AG10803 (cell line): ENCODE results near the gene PRTFDC1.
A peak's percentile ranks its signal among the peaks of the same experiment; 100 is the strongest.
"Not testable (repeated sequence)": the region's sequence is repeated elsewhere in the genome, so short reads cannot be mapped to it uniquely, and the experiment has no call there.

Experiments
- DNase-seq: peaks from one replicate; pipeline ENCODE4 v3.0.0; 2010; ENCODE audit warnings: low read depth
- H3K4me3 ChIP-seq: 2 replicates; pipeline ENCODE4 v1.5.1; 2011; ENCODE audit warnings: mild to moderate bottlenecking, low read length, control low read depth
- TF ChIP-seq, protein P1 (sequence below): conservative IDR thresholded peaks from 2 replicates; pipeline ENCODE4 v1.5.1; 2011; ENCODE audit warnings: mild to moderate bottlenecking, low read length, control low read depth, inconsistent platforms

The PRTFDC1 gene

DNA sequence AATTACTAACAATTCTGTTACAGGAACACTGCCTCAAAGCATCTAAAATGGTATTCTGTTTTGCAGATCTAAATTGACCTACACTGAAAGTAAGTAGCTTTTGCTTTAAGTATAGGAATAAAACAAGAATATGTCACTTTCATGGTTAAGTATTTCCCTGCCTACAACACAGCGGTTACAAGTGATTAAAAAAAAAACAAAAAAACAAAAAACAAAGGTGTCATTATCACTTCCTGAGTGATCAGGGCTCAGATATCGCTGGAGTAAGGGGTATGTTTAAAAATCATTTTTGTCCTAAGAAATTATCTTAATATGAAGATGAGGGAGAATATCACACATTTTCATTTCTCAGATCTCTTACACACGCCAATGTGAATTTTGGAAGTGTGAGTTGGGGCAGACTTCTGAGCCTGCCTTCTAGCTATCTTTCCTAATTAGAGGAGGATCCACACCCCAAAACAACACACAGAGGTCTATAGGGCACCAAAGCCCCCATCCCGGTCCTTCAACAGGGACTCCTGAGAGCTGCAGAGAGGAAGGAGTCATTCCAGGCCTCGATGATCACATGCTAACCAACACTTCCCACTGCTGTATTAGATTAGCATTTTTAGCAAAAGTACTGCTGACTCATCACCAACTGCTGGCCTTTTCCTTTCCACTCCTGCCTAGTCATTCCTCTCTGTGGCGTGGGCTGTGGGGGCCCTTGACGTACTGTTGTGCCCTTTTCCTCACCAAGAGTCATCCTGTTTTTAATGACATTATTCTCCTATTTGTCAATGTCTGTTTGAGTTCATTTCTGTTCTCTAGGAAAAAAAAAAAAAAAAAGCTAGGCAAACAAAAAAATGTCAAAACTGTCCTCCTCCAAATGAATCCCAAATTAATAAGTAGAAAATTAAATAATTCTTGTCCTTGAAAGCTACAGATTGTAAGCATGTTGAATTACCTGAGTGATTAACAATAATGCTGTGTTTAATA is 31.2 kb downstream of the PRTFDC1 start:
- H3K4me3 ChIP-seq: no peak overlapping the region
- peak; percentile 94 for DNase-seq
- TF ChIP-seq, protein P1, sequence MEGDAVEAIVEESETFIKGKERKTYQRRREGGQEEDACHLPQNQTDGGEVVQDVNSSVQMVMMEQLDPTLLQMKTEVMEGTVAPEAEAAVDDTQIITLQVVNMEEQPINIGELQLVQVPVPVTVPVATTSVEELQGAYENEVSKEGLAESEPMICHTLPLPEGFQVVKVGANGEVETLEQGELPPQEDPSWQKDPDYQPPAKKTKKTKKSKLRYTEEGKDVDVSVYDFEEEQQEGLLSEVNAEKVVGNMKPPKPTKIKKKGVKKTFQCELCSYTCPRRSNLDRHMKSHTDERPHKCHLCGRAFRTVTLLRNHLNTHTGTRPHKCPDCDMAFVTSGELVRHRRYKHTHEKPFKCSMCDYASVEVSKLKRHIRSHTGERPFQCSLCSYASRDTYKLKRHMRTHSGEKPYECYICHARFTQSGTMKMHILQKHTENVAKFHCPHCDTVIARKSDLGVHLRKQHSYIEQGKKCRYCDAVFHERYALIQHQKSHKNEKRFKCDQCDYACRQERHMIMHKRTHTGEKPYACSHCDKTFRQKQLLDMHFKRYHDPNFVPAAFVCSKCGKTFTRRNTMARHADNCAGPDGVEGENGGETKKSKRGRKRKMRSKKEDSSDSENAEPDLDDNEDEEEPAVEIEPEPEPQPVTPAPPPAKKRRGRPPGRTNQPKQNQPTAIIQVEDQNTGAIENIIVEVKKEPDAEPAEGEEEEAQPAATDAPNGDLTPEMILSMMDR: no peak

DNA sequence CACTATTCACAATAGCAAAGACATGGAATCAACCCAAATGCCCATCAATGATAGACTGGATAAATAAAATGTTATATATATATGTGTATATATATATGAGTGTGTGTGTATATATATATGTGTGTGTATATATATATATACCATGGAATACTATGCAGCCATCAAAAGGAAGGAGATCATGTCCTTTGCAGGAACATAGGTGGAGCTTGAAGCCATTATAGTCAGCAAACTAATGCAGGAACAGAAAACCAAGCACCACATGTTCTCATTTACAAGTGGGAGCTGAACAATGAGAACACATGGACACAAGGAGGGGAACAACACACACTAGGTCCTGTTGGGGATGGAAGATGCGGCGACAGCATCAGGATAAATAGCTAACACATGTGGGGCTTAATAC is 32.2 kb downstream of the PRTFDC1 start:
- not testable (repeated sequence) for DNase-seq, H3K4me3 ChIP-seq

- not testable (repeated sequence) for DNase-seq, H3K4me3 ChIP-seq
These were observed 32.8 kb downstream of the PRTFDC1 start for GRCh38 chr10:24919629-24920028.

DNA sequence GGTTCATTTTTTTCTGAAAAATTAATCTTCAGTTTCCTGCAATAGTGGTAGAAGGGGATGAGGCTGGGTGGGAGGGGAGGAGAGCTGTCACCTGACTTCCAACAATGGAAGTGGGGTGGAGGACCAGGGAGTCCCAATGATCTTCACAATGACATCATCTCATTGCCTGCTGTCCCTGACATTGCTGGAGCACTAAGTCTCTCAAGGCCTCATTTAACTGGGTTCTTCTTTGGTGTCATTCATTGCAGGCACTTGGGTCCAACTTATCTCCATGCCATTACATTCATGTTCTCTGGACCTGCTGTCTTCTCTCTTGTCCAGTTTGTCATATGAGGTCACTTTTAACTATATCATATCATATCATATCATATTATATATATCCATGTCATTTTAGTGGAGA is 34.4 kb downstream of the PRTFDC1 start:
- DNase-seq: no peak
- TF ChIP-seq, protein P1: no peak
- no peak overlapping the region for H3K4me3 ChIP-seq

- DNase-seq: no peak
- H3K4me3 ChIP-seq: no peak overlapping the region
- TF ChIP-seq, protein P1: no peak
These were observed 34.9 kb downstream of the PRTFDC1 start for GRCh38 chr10:24917493-24917892.

DNA sequence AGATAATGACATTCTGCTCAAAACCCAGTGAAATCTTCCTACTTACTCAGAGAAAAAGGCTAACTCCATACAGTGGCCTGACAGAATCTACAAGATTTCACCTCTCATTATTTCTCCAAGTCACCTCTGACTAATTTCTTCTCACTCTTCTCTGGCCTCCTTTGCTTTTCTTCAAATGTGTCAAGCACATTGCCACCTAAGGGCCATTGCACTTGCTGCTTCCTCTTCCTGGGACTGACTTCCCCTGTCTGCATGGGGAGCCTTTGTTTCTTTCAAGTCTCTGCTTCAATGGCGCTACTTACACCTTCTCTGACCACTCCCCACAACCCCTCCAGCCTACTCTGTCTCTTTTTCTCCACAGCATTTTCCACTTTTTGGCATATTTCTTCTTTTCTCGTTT is 36.0 kb downstream of the PRTFDC1 start:
- TF ChIP-seq, protein P1: no peak

DNA sequence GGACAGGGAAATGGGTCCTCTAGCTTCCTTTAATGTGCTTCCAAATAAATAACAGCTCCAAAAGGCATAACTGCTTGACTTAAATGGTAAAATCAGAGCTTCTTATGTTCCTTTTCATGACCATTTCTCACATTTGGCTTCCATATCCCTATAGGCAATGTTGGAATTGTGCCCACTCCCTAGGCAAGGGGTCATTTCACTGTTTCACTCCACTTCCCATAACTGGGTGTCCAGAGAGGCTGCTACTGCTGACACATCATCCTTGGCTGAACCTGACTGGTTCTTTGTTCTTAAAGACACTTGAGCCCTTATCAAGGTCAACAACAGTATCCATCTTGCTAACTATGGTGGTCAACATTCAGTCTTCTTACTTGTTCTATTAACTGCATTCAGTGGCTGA is 37.1 kb downstream of the PRTFDC1 start:
- DNase-seq: no peak
- TF ChIP-seq, protein P1: no peak
- H3K4me3 ChIP-seq: no peak overlapping the region

More for the DNA sequence above, 36.0 kb downstream of the PRTFDC1 start:
- H3K4me3 ChIP-seq: no peak overlapping the region
- DNase-seq: no peak

DNA sequence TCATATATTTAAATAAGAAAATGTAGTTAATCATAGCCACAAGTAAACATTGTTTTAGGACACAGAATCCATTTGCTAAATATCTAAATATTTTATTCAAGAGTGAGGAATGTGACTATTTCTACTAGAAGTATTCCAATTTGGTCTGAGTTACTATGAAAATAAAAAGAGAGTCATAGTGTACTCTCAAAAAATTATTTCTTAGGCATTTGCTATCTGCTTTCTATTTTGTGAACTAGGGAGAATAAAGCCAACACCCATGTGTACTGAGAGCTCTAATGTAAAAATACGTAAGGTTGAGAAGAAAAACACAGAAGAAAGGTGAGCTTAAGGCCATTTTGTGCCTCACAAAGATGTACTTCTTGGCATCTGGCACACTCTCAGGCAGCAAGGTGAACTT is 38.3 kb downstream of the PRTFDC1 start:
- TF ChIP-seq, protein P1: no peak
- H3K4me3 ChIP-seq: no peak overlapping the region
- no peak for DNase-seq
